H54 (cell line): ENCODE measurements around the gene PLP2.
A peak's percentile ranks its signal among the peaks of the same experiment; 100 is the strongest.
"Not testable (repeated sequence)": the region's sequence is repeated elsewhere in the genome, so short reads cannot be mapped to it uniquely, and the experiment has no call there.

Source experiments
- DNase-seq: peaks from one replicate; pipeline ENCODE4 v3.0.0; 2011; ENCODE audit warnings: low spot score, mixed read lengths; ENCODE audit not compliant: insufficient read length
- FAIRE-seq: peaks from 3 replicates; lab custom pipeline; 2011; peaks lifted over from hg19 to GRCh38; lab: Jason Lieb, UNC
- POLR2A ChIP-seq: IDR thresholded peaks from 2 replicates; pipeline ENCODE4 v1.6.1; 2011; ENCODE audit warnings: low read depth, mild to moderate bottlenecking, low read length

PLP2 gene

GRCh38 chrX:49172280-49172780 lies 632 bp downstream of the PLP2 start:
- FAIRE-seq (no peak), DNase-seq (no peak)
- 0 out of 2 replicates have a peak, but pooled peaks have one; percentile 9 for TF ChIP-seq POLR2A

- not testable (repeated sequence) for FAIRE-seq, DNase-seq
Observed at GRCh38 chrX:49173544-49173943, 1.8 kb downstream of the PLP2 start.

- DNase-seq (no peak), FAIRE-seq (no peak)
- no peak for TF ChIP-seq POLR2A
Observed at GRCh38 chrX:49174723-49175122, 3.0 kb downstream of the PLP2 start.

- FAIRE-seq: no peak
- no peak for DNase-seq
- TF ChIP-seq POLR2A: no peak
Observed at GRCh38 chrX:49175435-49176274, 4.0 kb downstream of the PLP2 start.

- no peak for DNase-seq
- TF ChIP-seq POLR2A: no peak
- no peak for FAIRE-seq
Observed at GRCh38 chrX:49176421-49177326, 5.0 kb downstream of the PLP2 start.

- FAIRE-seq (no peak), DNase-seq (no peak)
- no peak for TF ChIP-seq POLR2A
Observed at GRCh38 chrX:49177338-49177833, 5.7 kb downstream of the PLP2 start.

GRCh38 chrX:49177873-49178480 lies 6.3 kb downstream of the PLP2 start:
- no peak for DNase-seq
- no peak for TF ChIP-seq POLR2A
- no peak for FAIRE-seq

- TF ChIP-seq POLR2A: no peak
- FAIRE-seq: no peak
- no peak for DNase-seq
Observed at GRCh38 chrX:49178537-49178936, 6.8 kb downstream of the PLP2 start.

GRCh38 chrX:49179358-49179757 lies 7.7 kb downstream of the PLP2 start:
- FAIRE-seq (no peak), DNase-seq (no peak)
- no peak for TF ChIP-seq POLR2A

GRCh38 chrX:49183701-49184281 lies 12.1 kb downstream of the PLP2 start:
- no peak for TF ChIP-seq POLR2A
- no peak for DNase-seq
- FAIRE-seq: no peak

GRCh38 chrX:49184294-49185281 lies 12.9 kb downstream of the PLP2 start:
- DNase-seq (no peak), FAIRE-seq (no peak)
- TF ChIP-seq POLR2A: no peak
